Measurements from ENCODE around the gene GPT2. TPM values are rescaled to one million over a fixed set of nuclear protein-coding genes. Genes with fewer than 3 reads are reported as not detected.

The GPT2 gene
- total RNA-seq, 1 donor from 2014 or later, result 46.1 TPM

DNA sequence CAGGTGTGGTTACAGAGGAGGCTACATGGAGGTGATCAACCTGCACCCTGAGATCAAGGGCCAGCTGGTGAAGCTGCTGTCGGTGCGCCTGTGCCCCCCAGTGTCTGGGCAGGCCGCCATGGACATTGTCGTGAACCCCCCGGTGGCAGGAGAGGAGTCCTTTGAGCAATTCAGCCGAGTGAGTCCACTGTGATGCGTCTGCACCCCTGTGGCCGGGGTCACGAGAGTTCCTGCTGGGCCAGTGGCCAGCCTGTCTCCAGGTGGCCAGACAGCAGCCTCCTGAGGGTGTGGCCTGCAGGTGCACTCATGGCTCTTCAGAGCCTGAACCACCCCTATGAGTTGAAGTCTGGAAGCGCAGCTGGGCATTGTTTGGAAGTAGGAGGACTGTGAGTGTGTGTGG, 38.1 kb downstream of the GPT2 start:
- Mint-ChIP-seq H3K27ac (ENCODE audit: unreplicated experiment) (no peak overlapping the region), H3K4me3 (no peak overlapping the region)

GRCh38 chr16:46923513-46924295, 39.5 kb downstream of the GPT2 start:
- H3K4me1 Mint-ChIP-seq, result peaks cover 14% of the 10 kb centered on the region
- no peak for TF ChIP-seq CTCF (conservative IDR thresholded peaks at IDR 0.05)
- no peak overlapping the region for H3K4me3 Mint-ChIP-seq
- peaks cover 17% of the 10 kb centered on the region for H3K36me3 Mint-ChIP-seq (ENCODE audit: low read depth)
- no peaks in the 10 kb centered on the region for H3K9me3 Mint-ChIP-seq
- no peak overlapping the region for H3K27ac Mint-ChIP-seq (ENCODE audit: unreplicated experiment)
- no peaks in the 10 kb centered on the region for H3K27me3 Mint-ChIP-seq (ENCODE audit: low read depth)
- DNase-seq (ENCODE audit: low read depth, low spot score), result no peak

More for the DNA sequence above, 38.1 kb downstream of the GPT2 start:
- no peak for TF ChIP-seq CTCF (conservative IDR thresholded peaks at IDR 0.05)
- Mint-ChIP-seq H3K4me1 (peaks cover 16% of the 10 kb centered on the region), H3K36me3 (ENCODE audit: low read depth) (peaks cover 18% of the 10 kb centered on the region), H3K9me3 (no peaks in the 10 kb centered on the region), H3K27me3 (ENCODE audit: low read depth) (no peaks in the 10 kb centered on the region)
- DNase-seq (ENCODE audit: low read depth, low spot score), result no peak

- Mint-ChIP-seq H3K4me1 (peaks cover 7% of the 10 kb centered on the region), H3K27ac (ENCODE audit: unreplicated experiment) (no peak overlapping the region), H3K36me3 (ENCODE audit: low read depth) (peaks cover 17% of the 10 kb centered on the region), H3K4me3 (no peak overlapping the region), H3K9me3 (no peaks in the 10 kb centered on the region), H3K27me3 (ENCODE audit: low read depth) (no peaks in the 10 kb centered on the region)
- DNase-seq (ENCODE audit: low read depth, low spot score), result no peak
- no peak for TF ChIP-seq CTCF (conservative IDR thresholded peaks at IDR 0.05)
Measured at GRCh38 chr16:46924402-46924801, 40.2 kb downstream of the GPT2 start.

GRCh38 chr16:46926470-46927225, 42.5 kb downstream of the GPT2 start:
- H3K27ac Mint-ChIP-seq (ENCODE audit: unreplicated experiment), result no peak overlapping the region
- no peaks in the 10 kb centered on the region for H3K4me1 Mint-ChIP-seq
- no peaks in the 10 kb centered on the region for H3K9me3 Mint-ChIP-seq
- no peak for TF ChIP-seq CTCF (conservative IDR thresholded peaks at IDR 0.05)
- no peak for DNase-seq (ENCODE audit: low read depth, low spot score)
- H3K36me3 Mint-ChIP-seq (ENCODE audit: low read depth), result peaks cover 16% of the 10 kb centered on the region
- H3K4me3 Mint-ChIP-seq, result no peak overlapping the region
- H3K27me3 Mint-ChIP-seq (ENCODE audit: low read depth), result no peaks in the 10 kb centered on the region

DNA sequence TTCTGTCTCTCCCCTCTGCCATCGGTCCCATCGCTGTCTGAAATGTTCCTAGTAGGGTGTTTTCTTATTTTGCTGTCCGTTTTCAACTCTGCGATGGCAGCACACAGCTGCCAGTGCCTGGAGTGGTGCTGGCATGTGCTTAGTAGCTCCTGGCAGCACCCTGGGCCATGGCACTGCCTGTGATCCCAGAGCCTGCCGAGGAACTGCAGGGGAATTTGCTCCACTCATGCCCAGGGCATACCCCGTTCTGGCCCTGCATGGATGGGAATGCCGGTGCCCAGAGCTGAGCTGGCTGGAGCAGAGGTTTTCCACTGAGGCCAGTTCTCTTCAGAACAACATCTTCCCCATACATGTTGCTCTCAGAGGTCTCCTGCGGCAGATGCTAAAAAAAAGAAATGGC, 43.1 kb downstream of the GPT2 start:
- peaks cover 13% of the 10 kb centered on the region for H3K36me3 Mint-ChIP-seq (ENCODE audit: low read depth)
- H3K4me1 Mint-ChIP-seq, result no peaks in the 10 kb centered on the region
- H3K4me3 Mint-ChIP-seq, result no peak overlapping the region
- H3K9me3 Mint-ChIP-seq, result no peaks in the 10 kb centered on the region
- DNase-seq (ENCODE audit: low read depth, low spot score), result no peak
- no peak overlapping the region for H3K27ac Mint-ChIP-seq (ENCODE audit: unreplicated experiment)
- no peaks in the 10 kb centered on the region for H3K27me3 Mint-ChIP-seq (ENCODE audit: low read depth)
- no peak for TF ChIP-seq CTCF (conservative IDR thresholded peaks at IDR 0.05)

All from neural crest cell (in vitro differentiated cells).